Endothelial cell of umbilical vein (primary cell): Measurements from ENCODE around the gene WHRN. TPM values are rescaled to one million over a fixed set of nuclear protein-coding genes. Genes with fewer than 3 reads are reported as not detected.

ENCODE experiments used
- BruUV-seq: library from RNA; stranded (reverse); fragments of 400-500 nt; replicated peaks from 2 replicates; lab custom pipeline; 2021; lab: Mats Ljungman, UMichigan
- CTCF ChIA-PET: fragments of 300-600, 350-600 bp; sonication (Branson Sonifier 250); formaldehyde crosslinking; loops from one replicate; lab custom pipeline; 2021; ENCODE audit warnings: antibody characterized with exemption, inconsistent platforms; lab: Charles Lee
- POLR2A ChIA-PET: fragments of 300-600, 350-600 bp; sonication (Branson Sonifier 250); formaldehyde crosslinking; loops from one replicate; lab custom pipeline; 2021; ENCODE audit warnings: antibody characterized with exemption, inconsistent platforms; lab: Charles Lee
- DNase-seq: peaks from one replicate; pipeline ENCODE4 v3.0.0-alpha.2; 2011; ENCODE audit warnings: low read depth, low spot score
- FAIRE-seq: peaks from 2 replicates; lab custom pipeline; 2011; peaks lifted over from hg19 to GRCh38; lab: Jason Lieb, UNC
- H2AFZ ChIP-seq: 2 replicates; pipeline ENCODE4 v1.6.0; 2012; ENCODE audit warnings: low read depth, low read length, control low read depth, inconsistent platforms
- H3K27ac ChIP-seq: 2 replicates; pipeline ENCODE4 v1.5.1; 2011; ENCODE audit warnings: low read depth, mild to moderate bottlenecking, control low read depth, low read length, moderate library complexity; ENCODE audit not compliant: insufficient read depth
- H3K27me3 ChIP-seq, 2 experiments: 2 replicates each; pipeline versions ENCODE4 v1.6.0 to v1.6.1; 2011; ENCODE audit warnings: low read length in 2 of 2, mixed read lengths in 1 of 2; ENCODE audit not compliant: control insufficient read depth in 2 of 2, insufficient read depth in 2 of 2
- H3K36me3 ChIP-seq, 2 experiments: 2 replicates in 1 of 2; 3 replicates in 1 of 2; pipeline ENCODE4 v1.5.1; 2011; ENCODE audit warnings: low read length in 2 of 2, mild to moderate bottlenecking in 1 of 2, moderate library complexity in 1 of 2; ENCODE audit not compliant: control insufficient read depth in 2 of 2, insufficient read depth in 2 of 2; ENCODE audit errors: extremely low read depth in 1 of 2
- H3K4me1 ChIP-seq: 3 replicates; pipeline ENCODE4 v1.5.1; 2011; ENCODE audit warnings: mild to moderate bottlenecking, low read length; ENCODE audit not compliant: control insufficient read depth, insufficient read depth; ENCODE audit errors: extremely low read depth
- H3K4me2 ChIP-seq: 2 replicates; pipeline ENCODE4 v1.6.1; 2011; ENCODE audit warnings: low read length, control low read depth, mixed read lengths; ENCODE audit not compliant: insufficient read depth
- H3K4me3 ChIP-seq, 3 experiments: fragments of 200-600 bp in 1 of 3; sonication (generic), shearing (Covaris generic) in 1 of 3; replicated peaks in 1 of 3; 2 replicates each; pipeline ENCODE4 v1.5.1; 2011 to 2016; ENCODE audit warnings: control low read depth in 3 of 3, low read length in 3 of 3, mild to moderate bottlenecking in 2 of 3, inconsistent platforms in 1 of 3, low read depth in 1 of 3, moderate library complexity in 1 of 3; ENCODE audit not compliant: insufficient read depth in 1 of 3
- H3K79me2 ChIP-seq: 2 replicates; pipeline ENCODE4 v1.6.0; 2012; ENCODE audit warnings: low read length, inconsistent platforms; ENCODE audit not compliant: control insufficient read depth, insufficient read depth
- H3K9ac ChIP-seq: replicated peaks from 2 replicates; pipeline ENCODE3; 2011; ENCODE audit warnings: low read length, control low read depth; ENCODE audit not compliant: insufficient read depth; ENCODE audit errors: extremely low read depth
- H3K9me1 ChIP-seq: replicated peaks from 3 replicates; pipeline ENCODE4 v1.6.0; 2011; ENCODE audit warnings: mild to moderate bottlenecking, low read length; ENCODE audit not compliant: control insufficient read depth, insufficient read depth; ENCODE audit errors: extremely low read depth
- H3K9me3 ChIP-seq: replicated peaks from 2 replicates; pipeline ENCODE4 v1.5.1; 2012; ENCODE audit warnings: low read length, inconsistent platforms; ENCODE audit not compliant: control insufficient read depth, insufficient read depth
- H4K20me1 ChIP-seq: replicated peaks from 2 replicates; pipeline ENCODE3; 2011; ENCODE audit warnings: mild to moderate bottlenecking, low read length; ENCODE audit not compliant: control insufficient read depth, insufficient read depth; ENCODE audit errors: extremely low read depth
- EZH2 ChIP-seq: IDR thresholded peaks from 2 replicates; pipeline ENCODE4 v1.6.1; 2012; ENCODE audit warnings: borderline replicate concordance, low read depth, mild to moderate bottlenecking, moderate library complexity, low read length, inconsistent platforms; ENCODE audit not compliant: severe bottlenecking
- FOS ChIP-seq: IDR thresholded peaks from 2 replicates; pipeline ENCODE4 v1.6.1; 2011; ENCODE audit warnings: mild to moderate bottlenecking, low read length, moderate library complexity, borderline replicate concordance; ENCODE audit not compliant: insufficient read depth
- GATA2 ChIP-seq: IDR thresholded peaks from 2 replicates; pipeline ENCODE4 v1.7.0; 2011; ENCODE audit warnings: low read depth, mild to moderate bottlenecking, moderate library complexity, mixed read lengths, low read length; ENCODE audit not compliant: insufficient read length, insufficient read depth
- JUN ChIP-seq: IDR thresholded peaks from 2 replicates; pipeline ENCODE4 v1.6.1; 2011; ENCODE audit warnings: borderline replicate concordance, low read depth; ENCODE audit not compliant: insufficient read length, insufficient read depth
- MYC ChIP-seq: IDR thresholded peaks from one replicate; pipeline ENCODE4 v1.6.1; 2011; ENCODE audit warnings: mild to moderate bottlenecking, low read depth, low read length
- POLR2A ChIP-seq: IDR thresholded peaks from 2 replicates; pipeline ENCODE4 v1.6.1; 2012; ENCODE audit warnings: low read depth, mild to moderate bottlenecking, control low read depth, low read length
- POLR2AphosphoS5 ChIP-seq: IDR thresholded peaks from 2 replicates; pipeline ENCODE4 v1.6.1; 2012; ENCODE audit warnings: low read depth, mild to moderate bottlenecking, control low read depth, low read length, moderate library complexity; ENCODE audit not compliant: insufficient read depth
- dilution Hi-C: fragments of 300-500 bp; cut with MboI; formaldehyde crosslinking; loops from one replicate; pipeline ENCODE4 v1.15.0; 2019; ENCODE audit warnings: low sequenced_read_pairs; ENCODE audit not compliant: extremely low pct_ligation_motif_present
- intact Hi-C: fragments of 100-400 bp; cut with micrococcal nuclease; formaldehyde crosslinking; loops from one replicate; pipeline ENCODE4 v1.10.0; 2022
- polyA plus RNA-seq, 4 experiments: library from polyadenylated mRNA; depleted of rRNA in 3 of 4; stranded (reverse) in 3 of 4; unstranded in 1 of 4; fragments of >200 nt; gene quantifications; 2 replicates each; pipeline versions ENCODE4 v1.2.1 to v1.2.3, GENCODE V29; 2011 to 2012; ENCODE audit warnings: missing spikeins in 1 of 4
- total RNA-seq: library from RNA; stranded (reverse); gene quantifications from 2 replicates; pipeline ENCODE4 v1.2.3, GENCODE V29; 2021
- TF ChIP-seq, protein P1 (sequence below), 2 donors: IDR thresholded peaks; 1 replicate in 1 of 2; 2 replicates in 1 of 2; pipeline ENCODE4 v1.5.1; 2011; ENCODE audit warnings: low read length in 2 of 2, mild to moderate bottlenecking in 2 of 2, moderate library complexity in 2 of 2, control low read depth in 1 of 2, inconsistent platforms in 1 of 2, low read depth in 1 of 2; ENCODE audit not compliant: insufficient read depth in 1 of 2; ENCODE audit errors: extremely low read depth in 1 of 2
- TF ChIP-seq, protein P2 (sequence below): IDR thresholded peaks from 2 replicates; pipeline ENCODE4 v1.6.1; 2011; ENCODE audit not compliant: insufficient read depth, insufficient read length

Gene WHRN
- total and polyA plus RNA-seq, 2 donors (not counting 3 experiments of a cell fraction or from before 2014, with no cell fraction given): 0.35 to 0.69 TPM

DNA sequence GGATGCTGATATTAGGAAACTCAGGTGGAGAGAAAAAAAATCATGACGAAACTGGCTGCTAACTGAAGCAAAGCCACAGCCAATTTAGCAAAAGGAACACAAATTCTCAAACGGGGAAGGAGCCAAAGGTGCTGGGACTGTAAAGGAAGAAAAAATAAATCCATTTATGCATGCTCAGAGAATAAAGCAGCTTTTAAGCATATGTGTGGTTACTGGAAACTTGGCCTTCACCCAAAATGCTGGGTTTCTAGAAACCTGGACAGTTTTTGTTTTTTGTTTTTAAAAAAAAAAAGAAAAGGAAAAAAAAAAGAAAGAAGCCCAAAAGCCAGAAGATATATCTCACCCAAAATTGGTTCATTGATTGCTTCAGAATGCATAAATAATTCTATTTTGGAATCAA, 8.0 kb downstream of the WHRN start:
- no TSS peak for BruUV-seq
- H3K79me2 ChIP-seq: no peaks in the 10 kb centered on the region
- no peak overlapping the region for H3K4me2 ChIP-seq
- H2AFZ ChIP-seq: no peak overlapping the region
- CTCF ChIA-PET: interaction anchor here (1.4 kb wide), 1 partner anchor 156 kb away, joined by 5 read pairs; no protein-coding TSS in a partner anchor
- no peak for FAIRE-seq
- H3K27ac ChIP-seq: no peak overlapping the region
- POLR2A ChIA-PET: no interaction called here
- H3K9ac ChIP-seq: no peak overlapping the region
- intact Hi-C loops (no loop called here), dilution Hi-C loops (no loop called here)
- no peaks in the 10 kb centered on the region for H3K9me3 ChIP-seq
- no peaks in the 10 kb centered on the region for H3K9me1 ChIP-seq
- H3K4me1 ChIP-seq: no peaks in the 10 kb centered on the region
- H4K20me1 ChIP-seq: no peaks in the 10 kb centered on the region
- TF ChIP-seq GATA2 (no peak), MYC (no peak), FOS (no peak), JUN (no peak), POLR2A (no peak), EZH2 (no peak), POLR2AphosphoS5 (no peak)
- TF ChIP-seq, protein P1, sequence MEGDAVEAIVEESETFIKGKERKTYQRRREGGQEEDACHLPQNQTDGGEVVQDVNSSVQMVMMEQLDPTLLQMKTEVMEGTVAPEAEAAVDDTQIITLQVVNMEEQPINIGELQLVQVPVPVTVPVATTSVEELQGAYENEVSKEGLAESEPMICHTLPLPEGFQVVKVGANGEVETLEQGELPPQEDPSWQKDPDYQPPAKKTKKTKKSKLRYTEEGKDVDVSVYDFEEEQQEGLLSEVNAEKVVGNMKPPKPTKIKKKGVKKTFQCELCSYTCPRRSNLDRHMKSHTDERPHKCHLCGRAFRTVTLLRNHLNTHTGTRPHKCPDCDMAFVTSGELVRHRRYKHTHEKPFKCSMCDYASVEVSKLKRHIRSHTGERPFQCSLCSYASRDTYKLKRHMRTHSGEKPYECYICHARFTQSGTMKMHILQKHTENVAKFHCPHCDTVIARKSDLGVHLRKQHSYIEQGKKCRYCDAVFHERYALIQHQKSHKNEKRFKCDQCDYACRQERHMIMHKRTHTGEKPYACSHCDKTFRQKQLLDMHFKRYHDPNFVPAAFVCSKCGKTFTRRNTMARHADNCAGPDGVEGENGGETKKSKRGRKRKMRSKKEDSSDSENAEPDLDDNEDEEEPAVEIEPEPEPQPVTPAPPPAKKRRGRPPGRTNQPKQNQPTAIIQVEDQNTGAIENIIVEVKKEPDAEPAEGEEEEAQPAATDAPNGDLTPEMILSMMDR (IDR thresholded peaks at IDR 0.05; ENCODE audit: extremely low read depth in 1 of 2, insufficient read depth in 1 of 2, low read depth in 1 of 2, low read length in 2 of 2): no peak
- TF ChIP-seq, protein P2, sequence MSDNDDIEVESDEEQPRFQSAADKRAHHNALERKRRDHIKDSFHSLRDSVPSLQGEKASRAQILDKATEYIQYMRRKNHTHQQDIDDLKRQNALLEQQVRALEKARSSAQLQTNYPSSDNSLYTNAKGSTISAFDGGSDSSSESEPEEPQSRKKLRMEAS: no peak
- H3K4me3 ChIP-seq: no peak overlapping the region
- DNase-seq: no peak
- no peaks in the 10 kb centered on the region for H3K36me3 ChIP-seq
- peaks cover 41 to 46% of the 10 kb centered on the region in 2 experiments for H3K27me3 ChIP-seq
